Cardiac fibroblast (primary cell): ENCODE data around the gene CCDC102A.

Experiments used
- DNase-seq, 2 donors: peaks; one replicate each; pipeline versions ENCODE4 v3.0.0 to v3.0.0-alpha.2; 2010; ENCODE audit warnings: low read depth in 2 of 2
- H3K4me3 ChIP-seq, 2 donors: replicated peaks in 1 of 2; 1 replicate in 1 of 2; 2 replicates in 1 of 2; pipeline ENCODE4 v1.5.1; 2011; ENCODE audit warnings: low read depth in 2 of 2, low read length in 2 of 2, mild to moderate bottlenecking in 2 of 2, moderate library complexity in 1 of 2
- TF ChIP-seq, protein P1 (sequence below): IDR thresholded peaks from one replicate; pipeline ENCODE4 v1.5.1; 2011; ENCODE audit warnings: low read depth, mild to moderate bottlenecking, low read length, inconsistent platforms

CCDC102A gene

DNA sequence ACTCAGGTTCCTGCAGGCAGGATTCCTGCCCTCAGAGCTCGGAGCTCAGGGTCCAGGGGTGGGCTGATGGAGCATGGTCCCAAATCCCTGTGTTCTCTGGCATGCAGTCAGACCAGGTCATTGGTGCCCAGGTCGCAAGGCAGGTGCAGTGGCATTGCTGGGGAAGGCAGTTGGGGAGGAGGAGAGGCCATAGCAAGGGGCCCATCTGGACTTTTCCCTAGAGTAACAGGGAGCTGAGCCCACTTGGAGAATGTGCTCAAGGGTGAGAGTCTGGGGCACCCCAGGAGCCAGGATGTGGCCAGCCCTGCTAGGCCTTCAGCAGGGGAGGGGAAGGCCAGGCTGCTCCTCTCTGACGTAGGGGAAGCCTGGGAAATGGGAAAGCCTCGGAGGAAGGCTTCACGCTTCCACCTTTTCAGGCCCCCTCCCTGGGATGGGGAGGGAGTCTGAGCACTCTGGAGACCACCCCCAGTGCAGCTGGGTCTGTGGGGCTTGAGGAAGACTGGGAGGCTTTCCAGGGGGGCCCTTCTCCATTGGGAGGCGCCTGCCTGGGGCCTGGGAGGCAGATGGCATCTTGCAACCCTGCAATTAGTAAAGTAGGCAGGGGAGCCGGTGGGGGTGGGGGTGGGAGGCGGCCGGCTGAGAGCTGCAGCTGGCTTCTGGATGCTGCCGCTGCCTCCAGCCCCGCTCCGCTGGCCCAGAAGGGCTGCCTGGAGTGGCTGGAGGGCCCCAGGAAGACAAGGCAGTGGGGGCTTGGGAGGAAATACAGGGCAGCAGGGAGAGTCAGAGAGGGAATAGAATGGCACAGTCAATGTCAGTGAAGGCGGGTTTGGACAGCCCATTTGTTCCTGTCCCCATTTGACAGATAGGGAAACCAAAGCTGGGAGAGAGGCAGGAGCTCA lies 29.0 kb downstream of the CCDC102A start:
- TF ChIP-seq, protein P1, sequence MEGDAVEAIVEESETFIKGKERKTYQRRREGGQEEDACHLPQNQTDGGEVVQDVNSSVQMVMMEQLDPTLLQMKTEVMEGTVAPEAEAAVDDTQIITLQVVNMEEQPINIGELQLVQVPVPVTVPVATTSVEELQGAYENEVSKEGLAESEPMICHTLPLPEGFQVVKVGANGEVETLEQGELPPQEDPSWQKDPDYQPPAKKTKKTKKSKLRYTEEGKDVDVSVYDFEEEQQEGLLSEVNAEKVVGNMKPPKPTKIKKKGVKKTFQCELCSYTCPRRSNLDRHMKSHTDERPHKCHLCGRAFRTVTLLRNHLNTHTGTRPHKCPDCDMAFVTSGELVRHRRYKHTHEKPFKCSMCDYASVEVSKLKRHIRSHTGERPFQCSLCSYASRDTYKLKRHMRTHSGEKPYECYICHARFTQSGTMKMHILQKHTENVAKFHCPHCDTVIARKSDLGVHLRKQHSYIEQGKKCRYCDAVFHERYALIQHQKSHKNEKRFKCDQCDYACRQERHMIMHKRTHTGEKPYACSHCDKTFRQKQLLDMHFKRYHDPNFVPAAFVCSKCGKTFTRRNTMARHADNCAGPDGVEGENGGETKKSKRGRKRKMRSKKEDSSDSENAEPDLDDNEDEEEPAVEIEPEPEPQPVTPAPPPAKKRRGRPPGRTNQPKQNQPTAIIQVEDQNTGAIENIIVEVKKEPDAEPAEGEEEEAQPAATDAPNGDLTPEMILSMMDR = no peak
- DNase-seq = no peak
- H3K4me3 ChIP-seq = no peak overlapping the region

DNA sequence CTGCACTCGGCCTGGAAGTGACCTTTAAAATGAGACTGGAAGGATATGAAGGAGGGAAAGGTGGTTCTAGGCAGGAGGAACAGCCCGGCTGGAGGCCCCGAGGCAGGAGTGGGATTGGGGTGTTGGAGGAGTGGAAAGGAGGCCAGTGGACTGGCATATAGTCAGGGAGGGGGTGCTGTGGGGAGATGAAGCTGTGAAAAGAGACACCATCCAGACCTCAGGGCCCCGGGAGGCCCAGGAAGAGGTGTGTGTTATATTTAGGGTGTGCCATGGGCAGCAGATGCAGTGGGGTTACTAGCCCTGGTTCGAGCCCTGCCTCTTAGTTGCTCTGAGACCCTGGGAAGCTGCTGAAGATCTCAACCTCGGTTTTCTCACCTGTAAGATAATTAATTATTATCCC lies 31.2 kb downstream of the CCDC102A start:
- no peak for DNase-seq
- TF ChIP-seq, protein P1 = no peak
- H3K4me3 ChIP-seq = no peak overlapping the region

DNA sequence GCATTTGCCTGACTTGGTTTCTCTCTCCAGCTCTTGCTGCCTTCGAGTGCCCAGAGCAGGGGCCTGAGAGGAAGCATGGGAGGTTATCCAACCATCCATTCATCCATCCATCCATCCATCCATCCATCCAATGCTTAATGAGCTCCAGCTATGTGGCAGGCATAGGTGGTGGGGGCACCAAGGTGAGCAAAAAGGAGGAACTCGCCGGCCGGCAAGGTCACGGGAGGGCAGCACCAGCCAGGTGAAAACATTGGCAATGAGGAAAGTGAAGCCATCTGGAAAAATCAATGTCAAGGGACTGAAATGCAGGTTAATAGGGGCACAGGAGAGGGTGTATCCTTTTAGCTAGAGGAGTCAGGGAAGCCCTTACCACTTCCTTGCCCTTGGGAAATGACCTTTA lies 31.9 kb downstream of the CCDC102A start:
- no peak for DNase-seq
- TF ChIP-seq, protein P1 = no peak
- no peak overlapping the region for H3K4me3 ChIP-seq

DNA sequence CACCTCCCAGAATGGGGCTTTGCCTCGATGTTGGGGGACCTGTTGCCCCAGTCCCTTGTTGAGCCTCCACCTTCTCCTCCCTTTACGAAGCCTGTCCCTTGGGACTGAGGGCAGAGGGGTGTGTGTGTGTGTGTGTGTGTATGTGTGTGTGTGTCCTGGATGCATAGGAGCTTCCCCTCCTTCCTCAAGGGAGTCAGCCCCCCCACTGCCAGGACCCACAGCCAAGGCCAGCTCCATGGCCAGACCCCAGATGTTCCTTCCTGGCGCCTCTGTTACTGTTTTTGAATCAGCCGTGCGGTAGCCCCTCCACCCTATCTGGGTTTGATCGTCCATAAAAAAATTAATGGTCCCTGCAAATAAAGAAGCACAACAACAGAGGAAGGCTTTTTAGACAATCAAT lies 32.4 kb downstream of the CCDC102A start:
- H3K4me3 ChIP-seq = no peak overlapping the region
- TF ChIP-seq, protein P1 = no peak
- no peak for DNase-seq

DNA sequence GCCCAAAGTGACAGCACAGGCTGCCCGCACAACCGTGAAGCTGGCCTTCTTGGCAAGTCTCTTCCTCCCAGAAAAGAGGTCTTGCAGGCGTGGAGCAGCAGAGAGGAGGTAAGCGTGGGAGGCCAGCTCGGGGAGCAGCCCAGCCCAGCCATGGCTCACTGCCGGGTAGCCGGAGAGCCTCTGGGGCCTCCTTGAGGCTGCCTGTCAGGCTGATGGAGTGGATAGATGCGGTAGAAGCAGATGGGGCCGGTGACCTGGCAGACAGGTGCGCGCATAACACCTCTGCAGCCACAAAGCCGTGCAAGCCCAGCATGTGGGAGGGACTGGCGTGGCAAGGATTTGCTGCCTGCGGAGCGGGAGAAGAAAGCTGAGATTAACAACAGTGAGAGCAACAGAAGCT lies 33.0 kb downstream of the CCDC102A start:
- DNase-seq = peak in 1 of 2 donors; percentile 21
- TF ChIP-seq, protein P1 = no peak
- no peak overlapping the region for H3K4me3 ChIP-seq

DNA sequence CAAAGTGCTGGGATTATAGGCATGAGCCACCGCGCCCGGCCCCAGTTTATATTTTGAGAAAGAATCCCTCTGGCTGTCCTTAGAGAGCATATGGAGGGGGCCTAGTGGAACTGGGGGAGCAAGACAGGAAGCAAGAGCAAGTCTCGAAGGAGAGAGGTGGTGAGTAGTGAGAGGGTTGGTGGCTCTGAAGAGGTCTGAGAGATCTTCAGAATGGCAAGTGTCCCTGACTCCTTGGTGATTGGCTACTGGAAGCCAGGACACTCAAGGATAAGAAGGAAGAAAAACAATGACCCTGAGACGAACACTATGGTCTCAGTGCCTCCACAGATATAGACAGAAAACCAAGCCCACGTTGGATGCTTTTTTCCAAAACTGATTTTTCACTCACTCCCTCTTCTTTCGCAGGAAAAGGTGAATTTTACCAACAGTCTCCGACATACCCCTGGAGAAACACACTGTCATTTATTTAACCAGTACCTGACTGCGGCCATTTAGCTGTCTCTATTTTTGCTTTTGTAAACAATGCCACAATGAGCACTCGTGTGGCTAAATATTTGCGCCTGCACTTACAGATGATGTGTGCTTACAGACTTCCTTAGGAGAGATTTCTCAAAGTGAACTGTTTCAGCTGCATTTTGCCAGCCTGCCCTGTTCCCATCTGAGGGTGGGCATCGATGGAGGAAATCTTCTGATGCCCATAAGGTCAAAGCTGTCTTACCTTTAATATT lies 34.2 kb downstream of the CCDC102A start:
- TF ChIP-seq, protein P1 = no peak
- H3K4me3 ChIP-seq = no peak overlapping the region
- DNase-seq = no peak
